H1 (cell line): ENCODE measurements around the gene OSBPL6. TPM values are rescaled to one million over a fixed set of nuclear protein-coding genes. Genes with fewer than 3 reads are reported as not detected.
A peak's percentile ranks its signal among the peaks of the same experiment; 100 is the strongest.

Experiments used
- ASH2L ChIP-seq: fragments of 200-600, 300-600 bp; sonication (generic); IDR thresholded peaks from one replicate; pipeline ENCODE4 v1.7.1; 2017; ENCODE audit warnings: low read length
- HDAC2 ChIP-seq, 2 experiments: fragments of 300-600 bp in 1 of 2; sonication (generic) in 1 of 2; IDR thresholded peaks; 2 replicates each; pipeline ENCODE4 v1.6.1; 2011 to 2012; ENCODE audit warnings: low read depth in 2 of 2, low read length in 2 of 2, mild to moderate bottlenecking in 2 of 2, moderate library complexity in 2 of 2, borderline replicate concordance in 1 of 2, inconsistent platforms in 1 of 2
- PHF8 ChIP-seq: fragments of 200-600 bp; sonication (generic); conservative IDR thresholded peaks from 2 replicates; pipeline ENCODE4 v1.7.1; 2012; ENCODE audit warnings: low read depth, mild to moderate bottlenecking, inconsistent platforms, low read length, moderate library complexity
- RAD21 ChIP-seq, 2 experiments: IDR thresholded peaks in 1 of 2; conservative IDR thresholded peaks in 1 of 2; 2 replicates each; pipeline ENCODE4 v1.6.1; 2011; ENCODE audit warnings: low read depth in 2 of 2, low read length in 2 of 2, improper control_type of control experiment in 1 of 2, inconsistent platforms in 1 of 2, mild to moderate bottlenecking in 1 of 2, moderate library complexity in 1 of 2
- SIN3A ChIP-seq, 2 experiments: IDR thresholded peaks in 1 of 2; conservative IDR thresholded peaks in 1 of 2; 2 replicates each; pipeline ENCODE4 v1.6.1; 2011 to 2012; ENCODE audit warnings: low read length in 2 of 2, improper control_type of control experiment in 1 of 2, low read depth in 1 of 2, mild to moderate bottlenecking in 1 of 2
- SIX5 ChIP-seq: IDR thresholded peaks from 2 replicates; pipeline ENCODE4 v1.6.1; 2011; ENCODE audit warnings: mild to moderate bottlenecking, low read depth, low read length
- SP2 ChIP-seq: IDR thresholded peaks from 2 replicates; pipeline ENCODE4 v1.6.1; 2012; ENCODE audit warnings: mild to moderate bottlenecking, low read length, inconsistent platforms
- SUZ12 ChIP-seq: fragments of 200-600 bp; sonication (generic); IDR thresholded peaks from 2 replicates; pipeline ENCODE4 v1.6.1; 2012; ENCODE audit warnings: mild to moderate bottlenecking, inconsistent platforms, low read length, moderate library complexity, mixed read lengths
- polyA plus RNA-seq, 7 experiments: library from polyadenylated mRNA; depleted of rRNA in 3 of 7; stranded (reverse) in 5 of 7; unstranded in 2 of 7; fragments of >200 nt in 5 of 7; fragments of 200-250 nt in 2 of 7; gene quantifications; 1 replicate in 5 of 7; 2 replicates in 1 of 7; 4 replicates in 1 of 7; pipeline versions ENCODE4 v1.2.1 to v1.2.3, GENCODE V29; 2011 to 2013; ENCODE audit warnings: missing spikeins in 2 of 7, mixed read lengths in 2 of 7
- total RNA-seq: library from RNA; stranded (reverse); fragmentation: NEBNext Ultra II Directional; extraction: Animal tissue kit (Norgen Biotek cat#: 25700); gene quantifications from 2 replicates; pipeline ENCODE4 v1.2.1, GENCODE V29; 2021

OSBPL6 gene
- total and polyA plus RNA-seq, 2 of the 8 experiments (the other 6 are each of a cell fraction or from before 2014, with no cell fraction given) = 1.7 to 5.6 TPM

DNA sequence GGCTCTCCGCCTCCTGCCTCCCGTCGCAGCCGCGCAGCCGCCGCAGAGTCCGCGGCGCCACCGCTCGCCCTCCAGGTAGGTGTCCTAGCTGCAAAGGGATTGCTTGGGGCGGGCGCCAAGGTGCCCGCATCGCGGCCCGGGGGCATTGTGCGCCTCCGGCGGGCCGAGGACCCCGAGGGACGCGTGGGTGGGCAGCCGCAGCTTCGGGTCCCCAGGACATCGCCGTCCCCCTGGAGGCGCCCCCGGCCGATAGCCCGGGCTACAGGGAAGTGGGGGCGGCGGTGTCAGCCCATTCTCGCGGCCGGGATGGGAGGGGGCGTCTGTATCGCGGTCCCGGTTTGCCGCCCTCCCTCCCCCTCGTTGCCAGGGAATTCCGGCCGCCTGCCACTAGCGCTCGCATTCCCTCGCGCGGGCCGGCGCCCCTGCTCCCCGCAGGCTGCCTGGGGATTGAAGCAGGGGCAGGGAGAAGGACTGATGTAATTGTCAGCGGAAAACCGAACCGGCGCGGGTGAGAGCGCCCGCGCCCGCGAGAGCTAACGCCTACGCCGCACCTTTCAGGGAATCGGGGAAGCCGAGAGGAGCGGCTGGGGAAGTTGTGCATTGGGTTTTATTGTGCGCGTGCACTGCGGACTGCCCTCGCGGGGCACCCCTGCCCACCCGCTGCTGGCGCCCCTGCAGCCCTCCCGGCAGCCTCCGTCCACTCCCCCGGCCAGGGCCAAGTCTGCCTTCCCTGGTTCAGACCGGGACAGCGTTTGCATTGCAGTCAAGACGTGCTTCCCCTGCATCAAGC lies 483 bp downstream of the OSBPL6 start (continued):
- TF ChIP-seq SUZ12 (0 out of 2 replicates have a peak, but pooled peaks have one; percentile 1), SIN3A (conservative IDR thresholded peaks at IDR 0.05 in 1 of 2, IDR thresholded peaks at IDR 0.05 in 1 of 2; ENCODE audit: low read depth in 1 of 2, low read length in 2 of 2) (peak in 1 of 2 experiments; percentile 58; a peak in 1 of 4 replicates), SP2 (no peak), ASH2L (peak; percentile 89), RAD21 (IDR thresholded peaks at IDR 0.05 in 1 of 2, conservative IDR thresholded peaks at IDR 0.05 in 1 of 2; ENCODE audit: low read depth in 2 of 2, low read length in 2 of 2) (0 out of 4 replicates have a peak, but pooled peaks of 1 of the 2 experiments have one; percentile 1), SIX5 (no peak), HDAC2 (IDR thresholded peaks at IDR 0.05; ENCODE audit: borderline replicate concordance in 1 of 2, low read depth in 2 of 2, low read length in 2 of 2) (peak; percentile 33 to 38; a peak in 1 of 4 replicates), PHF8 (peak; percentile 56)
- TF ChIP-seq, all 59 proteins: peak for 12
